ENCODE measurements around the gene GPC1. TPM values are rescaled to one million over a fixed set of nuclear protein-coding genes. Genes with fewer than 3 reads are reported as not detected.

The GPC1 gene
- polyA plus RNA-seq, 1 experiment, result 46.8 TPM

DNA sequence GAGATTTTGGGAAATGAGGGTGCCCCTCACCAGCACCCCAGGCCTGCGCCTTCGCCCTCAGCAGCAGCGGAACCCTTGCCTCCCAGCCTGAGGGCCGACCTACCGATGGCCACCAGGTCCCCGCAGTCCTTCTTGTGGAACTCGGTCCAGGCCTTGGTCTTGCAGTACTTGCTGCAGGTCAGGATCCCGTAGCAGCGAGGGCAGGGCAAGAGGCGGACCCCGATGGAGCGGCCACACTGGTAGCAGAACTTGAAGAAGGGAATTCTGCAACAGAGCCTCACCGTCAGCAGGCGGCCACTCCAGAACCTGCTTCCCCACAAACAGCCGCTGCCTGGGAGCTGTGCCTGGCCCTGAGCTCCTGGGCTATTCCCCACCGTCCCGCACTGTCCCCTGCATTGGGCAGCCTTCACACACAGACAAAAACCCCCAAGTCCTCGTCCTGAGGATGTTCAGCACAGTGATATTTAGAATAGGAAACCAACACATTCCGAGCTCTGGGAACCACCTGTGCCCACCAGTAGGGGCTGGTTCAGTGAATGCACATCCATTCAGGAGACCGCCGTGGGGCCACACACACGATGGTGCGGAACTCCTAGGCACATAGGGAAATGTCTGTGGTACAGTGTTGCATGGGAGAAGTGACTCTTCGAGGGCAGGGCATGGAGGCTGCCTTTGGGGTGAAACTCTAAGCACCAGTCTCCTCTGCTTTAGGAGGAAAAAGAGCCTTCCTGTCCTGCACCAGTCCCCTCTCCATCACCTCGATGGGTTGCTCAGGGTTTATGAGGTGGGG is 45.6 kb downstream of the GPC1 start:
- POLR2A ChIA-PET, result no interaction called here

DNA sequence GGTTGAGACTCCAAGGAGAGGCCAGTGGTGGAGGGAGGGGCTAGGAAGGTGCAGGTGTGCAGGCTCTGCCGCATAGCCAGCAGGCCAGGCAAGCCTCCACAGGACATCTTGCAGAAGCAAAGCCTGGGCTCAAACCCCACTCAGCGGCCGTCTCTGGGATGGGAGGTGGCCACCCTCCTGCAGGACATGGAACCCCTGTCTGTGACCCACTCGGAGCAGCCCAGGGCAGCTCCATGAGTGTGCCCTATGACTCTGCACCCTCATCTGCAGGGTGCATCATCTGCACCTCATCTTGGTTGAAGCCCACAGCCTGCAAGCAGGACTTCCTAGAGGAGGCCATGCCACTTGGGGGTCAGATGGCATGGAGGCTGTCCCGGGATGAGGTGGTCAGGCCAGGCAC is 46.3 kb downstream of the GPC1 start:
- DNase-seq (ENCODE audit: low read depth, low spot score), result no peak
- Histone ChIP-seq H3K9me3 (ENCODE audit: control insufficient read depth, insufficient read depth, low read length) (no peaks in the 10 kb centered on the region; the same call in 1 of the 2 replicates), H3K27me3 (ENCODE audit: control insufficient read depth, insufficient read depth, low read length) (peaks cover 3% of the 10 kb centered on the region), H3K27ac (ENCODE audit: low read depth, low read length) (no peak overlapping the region), H3K4me3 (ENCODE audit: low read depth, low read length) (no peak overlapping the region)
- ChIA-PET POLR2A (no interaction called here), CTCF (no interaction called here)
- TF ChIP-seq, protein P1, sequence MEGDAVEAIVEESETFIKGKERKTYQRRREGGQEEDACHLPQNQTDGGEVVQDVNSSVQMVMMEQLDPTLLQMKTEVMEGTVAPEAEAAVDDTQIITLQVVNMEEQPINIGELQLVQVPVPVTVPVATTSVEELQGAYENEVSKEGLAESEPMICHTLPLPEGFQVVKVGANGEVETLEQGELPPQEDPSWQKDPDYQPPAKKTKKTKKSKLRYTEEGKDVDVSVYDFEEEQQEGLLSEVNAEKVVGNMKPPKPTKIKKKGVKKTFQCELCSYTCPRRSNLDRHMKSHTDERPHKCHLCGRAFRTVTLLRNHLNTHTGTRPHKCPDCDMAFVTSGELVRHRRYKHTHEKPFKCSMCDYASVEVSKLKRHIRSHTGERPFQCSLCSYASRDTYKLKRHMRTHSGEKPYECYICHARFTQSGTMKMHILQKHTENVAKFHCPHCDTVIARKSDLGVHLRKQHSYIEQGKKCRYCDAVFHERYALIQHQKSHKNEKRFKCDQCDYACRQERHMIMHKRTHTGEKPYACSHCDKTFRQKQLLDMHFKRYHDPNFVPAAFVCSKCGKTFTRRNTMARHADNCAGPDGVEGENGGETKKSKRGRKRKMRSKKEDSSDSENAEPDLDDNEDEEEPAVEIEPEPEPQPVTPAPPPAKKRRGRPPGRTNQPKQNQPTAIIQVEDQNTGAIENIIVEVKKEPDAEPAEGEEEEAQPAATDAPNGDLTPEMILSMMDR (IDR thresholded peaks at IDR 0.05; ENCODE audit: low read depth, low read length), result no peak

More for the DNA sequence above, 45.6 kb downstream of the GPC1 start:
- H3K4me3 ChIP-seq (ENCODE audit: low read depth, low read length), result no peak overlapping the region
- H3K27me3 ChIP-seq (ENCODE audit: control insufficient read depth, insufficient read depth, low read length), result peaks cover 3% of the 10 kb centered on the region
- no peak for DNase-seq (ENCODE audit: low read depth, low spot score)
- TF ChIP-seq, protein P1 (IDR thresholded peaks at IDR 0.05; ENCODE audit: low read depth, low read length), result no peak
- H3K27ac ChIP-seq (ENCODE audit: low read depth, low read length), result no peak overlapping the region
- CTCF ChIA-PET, result no interaction called here
- peaks cover 2% of the 10 kb centered on the region for H3K9me3 ChIP-seq (ENCODE audit: control insufficient read depth, insufficient read depth, low read length)

DNA sequence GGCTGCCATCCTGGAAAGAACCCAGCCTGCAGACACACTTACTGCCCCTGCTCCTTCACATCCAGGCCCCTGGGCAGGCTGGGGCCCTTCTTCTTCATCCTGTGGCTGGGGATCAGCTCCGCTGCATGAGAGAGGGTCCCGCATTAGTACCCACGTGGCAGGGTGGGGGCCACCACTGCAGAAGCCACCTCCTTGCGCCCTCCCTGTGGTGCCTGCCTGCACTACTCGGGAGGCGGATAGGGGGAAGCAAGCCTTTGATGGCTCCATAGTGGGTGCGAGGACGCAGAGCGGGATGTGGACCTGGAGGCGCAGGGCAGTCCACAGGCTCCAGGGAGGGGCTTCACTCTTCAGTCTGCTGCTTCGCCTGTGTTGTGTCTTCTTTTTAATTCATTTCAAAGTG is 46.7 kb downstream of the GPC1 start:
- DNase-seq (ENCODE audit: low read depth, low spot score), result no peak
- no peak overlapping the region for H3K27ac ChIP-seq (ENCODE audit: low read depth, low read length)
- H3K9me3 ChIP-seq (ENCODE audit: control insufficient read depth, insufficient read depth, low read length), result no peaks in the 10 kb centered on the region; the same call in 1 of the 2 replicates
- H3K4me3 ChIP-seq (ENCODE audit: low read depth, low read length), result no peak overlapping the region
- ChIA-PET POLR2A (no interaction called here), CTCF (no interaction called here)
- peaks cover 3% of the 10 kb centered on the region for H3K27me3 ChIP-seq (ENCODE audit: control insufficient read depth, insufficient read depth, low read length)
- TF ChIP-seq, protein P1 (IDR thresholded peaks at IDR 0.05; ENCODE audit: low read depth, low read length), result no peak

DNA sequence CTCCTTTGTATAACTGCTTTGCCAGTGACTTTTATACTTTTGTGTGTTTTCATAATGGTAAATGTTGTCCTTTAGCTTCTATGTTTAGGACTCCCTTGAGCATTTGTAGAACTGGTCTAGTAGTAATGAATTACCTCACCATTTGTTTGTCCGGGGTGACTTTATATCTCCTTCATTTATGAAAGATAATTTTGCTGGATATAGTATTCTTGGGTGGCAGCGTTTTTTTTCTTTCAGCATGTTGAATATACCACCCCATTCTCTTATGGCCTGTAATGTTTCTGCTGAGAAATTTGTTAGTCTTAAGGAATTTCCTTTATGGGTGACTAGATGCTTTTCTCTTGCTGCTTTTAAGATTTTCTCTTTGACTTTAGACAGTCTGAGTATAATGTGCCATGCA is 56.0 kb downstream of the GPC1 start:
- H3K4me3 ChIP-seq (ENCODE audit: low read depth, low read length), result no peak overlapping the region
- TF ChIP-seq, protein P1 (IDR thresholded peaks at IDR 0.05; ENCODE audit: low read depth, low read length), result no peak
- H3K27me3 ChIP-seq (ENCODE audit: control insufficient read depth, insufficient read depth, low read length), result no peaks in the 10 kb centered on the region
- no peak overlapping the region for H3K27ac ChIP-seq (ENCODE audit: low read depth, low read length)
- DNase-seq (ENCODE audit: low read depth, low spot score), result no peak
- ChIA-PET POLR2A (no interaction called here), CTCF (no interaction called here)
- H3K9me3 ChIP-seq (ENCODE audit: control insufficient read depth, insufficient read depth, low read length), result peaks cover 8% of the 10 kb centered on the region

DNA sequence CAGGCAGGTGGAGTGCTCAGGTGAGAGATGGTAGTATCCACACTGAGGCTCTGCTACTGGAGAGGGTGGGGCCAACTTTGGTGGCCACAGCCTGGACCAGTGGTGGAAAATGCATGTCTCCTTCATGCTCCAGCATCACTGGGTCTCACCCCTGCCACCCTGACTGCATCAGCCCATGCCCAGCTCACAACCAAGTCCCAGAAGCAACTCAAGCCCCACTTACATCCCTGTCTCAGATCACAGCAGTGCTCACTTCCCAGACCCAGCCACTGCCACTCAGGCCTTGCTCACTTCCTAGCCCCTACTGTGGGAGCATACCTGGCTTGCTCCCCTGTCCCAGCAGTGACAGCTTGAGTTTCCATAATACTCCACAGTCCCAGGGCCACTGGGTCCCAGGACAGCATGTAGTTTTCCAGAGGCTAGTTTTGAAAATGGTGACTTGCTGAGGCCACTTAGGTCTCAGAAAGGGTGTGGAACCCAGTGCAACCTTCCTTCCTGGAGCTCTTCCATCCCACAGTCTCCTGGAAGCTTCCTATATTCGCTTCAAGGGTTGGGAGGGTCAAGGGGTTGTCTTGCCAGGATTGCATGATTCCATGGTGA is 58.8 kb downstream of the GPC1 start:
- TF ChIP-seq, protein P1 (IDR thresholded peaks at IDR 0.05; ENCODE audit: low read depth, low read length), result no peak
- Histone ChIP-seq H3K27ac (ENCODE audit: low read depth, low read length) (no peak overlapping the region), H3K27me3 (ENCODE audit: control insufficient read depth, insufficient read depth, low read length) (no peaks in the 10 kb centered on the region), H3K4me3 (ENCODE audit: low read depth, low read length) (no peak overlapping the region), H3K9me3 (ENCODE audit: control insufficient read depth, insufficient read depth, low read length) (peaks cover 8% of the 10 kb centered on the region)
- ChIA-PET POLR2A (no interaction called here), CTCF (interaction anchor here (0.8 kb wide), 1 partner anchor 20 kb away, joined by 3 read pairs; no protein-coding TSS in a partner anchor)
- DNase-seq (ENCODE audit: low read depth, low spot score), result no peak

Data from AG04450 (cell line).